ENCODE data around the gene FOXL1. TPM values are rescaled to one million over a fixed set of nuclear protein-coding genes. Genes with fewer than 3 reads are reported as not detected.

FOXL1 gene
- polyA plus RNA-seq, 1 donor (not counting 4 experiments of a cell fraction or from before 2014, with no cell fraction given): 0.10 TPM

DNA sequence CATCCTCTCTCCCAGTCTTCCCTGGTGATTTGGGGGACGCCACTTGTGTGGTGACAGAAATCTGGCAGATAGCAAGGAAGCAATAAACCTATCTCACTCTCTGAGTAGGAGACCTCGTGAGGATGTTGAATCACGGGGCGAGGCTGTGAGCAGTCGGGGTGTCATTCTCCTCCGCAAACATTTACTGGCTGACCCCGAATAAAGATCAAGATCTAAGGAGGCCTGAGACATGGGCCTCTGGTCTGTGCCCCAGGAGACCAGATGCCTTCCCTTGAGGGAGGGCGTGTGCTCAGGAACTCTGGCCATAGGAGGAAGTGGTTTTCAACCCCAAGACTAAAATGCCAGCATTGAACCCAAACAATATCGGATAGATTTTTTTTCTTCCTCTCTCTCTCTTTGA, 53.1 kb downstream of the FOXL1 start:
- Histone ChIP-seq H3K36me3 (ENCODE audit: control insufficient read depth in 2 of 2, extremely low read depth in 1 of 2, insufficient read depth in 2 of 2, low read length in 2 of 2) (no peaks in the 10 kb centered on the region), H3K9ac (ENCODE audit: control insufficient read depth, extremely low read depth, insufficient read depth, low read length) (no peak overlapping the region), H3K4me2 (ENCODE audit: control insufficient read depth, extremely low read depth, insufficient read depth, low read depth, low read length) (no peak overlapping the region), H3K4me3 (ENCODE audit: control insufficient read depth in 2 of 3, extremely low read depth in 1 of 3, insufficient read depth in 2 of 3, low read depth in 1 of 3, low read length in 3 of 3) (no peak overlapping the region), H3K9me1 (ENCODE audit: control insufficient read depth, extremely low read depth, insufficient read depth, low read length) (no peaks in the 10 kb centered on the region), H2AFZ (ENCODE audit: control insufficient read depth, low read length) (no peak overlapping the region), H3K4me1 (ENCODE audit: control insufficient read depth, extremely low read depth, insufficient read depth, low read length) (no peaks in the 10 kb centered on the region), H3K27ac (ENCODE audit: control insufficient read depth, insufficient read depth, low read length) (no peak overlapping the region), H3K79me2 (ENCODE audit: control insufficient read depth, insufficient read depth, low read length) (no peaks in the 10 kb centered on the region), H4K20me1 (ENCODE audit: control insufficient read depth, extremely low read depth, insufficient read depth, low read length) (no peaks in the 10 kb centered on the region), H3K27me3 (ENCODE audit: control insufficient read depth, extremely low read depth, insufficient read depth, low read length) (no peaks in the 10 kb centered on the region), H3K9me3 (ENCODE audit: control insufficient read depth, low read depth, low read length) (no peaks in the 10 kb centered on the region)
- no peak for FAIRE-seq
- TF ChIP-seq CTCF (optimal IDR thresholded peaks at IDR 0.05 in 1 of 3, IDR thresholded peaks at IDR 0.05 in 1 of 3, conservative IDR thresholded peaks at IDR 0.05 in 1 of 3; ENCODE audit: extremely low read depth in 1 of 3, insufficient read depth in 2 of 3, low read length in 3 of 3) (no peak), EZH2 (IDR thresholded peaks at IDR 0.05; ENCODE audit: low read length) (no peak)
- DNase-seq (ENCODE audit: low read depth, low spot score): no peak
- dilution Hi-C loops (cut with MboI; ENCODE audit: extremely low pct_ligation_motif_present, low sequenced_read_pairs): no loop called here

Other genes with a start within 250 kb of the FOXL1 start
- gene FOXF1, start 68.0 kb upstream of the FOXL1 start, polyA plus RNA-seq: not detected in 3 replicates
- 11.5 to 16.2 TPM (median 14.7 TPM) in 3 replicates for gene MTHFSD, start 23.3 kb upstream of the FOXL1 start, polyA plus RNA-seq
- 0.02 TPM in 1 of 3 replicates, not detected in the others for gene FOXC2, start 11.7 kb upstream of the FOXL1 start, polyA plus RNA-seq

Data from keratinocyte (primary cell).